Measurements from ENCODE around the gene HADHB. TPM values are rescaled to one million over a fixed set of nuclear protein-coding genes. Genes with fewer than 3 reads are reported as not detected.

Gene HADHB
- total RNA-seq, 1 experiment from 2014 or later: 101 TPM

DNA sequence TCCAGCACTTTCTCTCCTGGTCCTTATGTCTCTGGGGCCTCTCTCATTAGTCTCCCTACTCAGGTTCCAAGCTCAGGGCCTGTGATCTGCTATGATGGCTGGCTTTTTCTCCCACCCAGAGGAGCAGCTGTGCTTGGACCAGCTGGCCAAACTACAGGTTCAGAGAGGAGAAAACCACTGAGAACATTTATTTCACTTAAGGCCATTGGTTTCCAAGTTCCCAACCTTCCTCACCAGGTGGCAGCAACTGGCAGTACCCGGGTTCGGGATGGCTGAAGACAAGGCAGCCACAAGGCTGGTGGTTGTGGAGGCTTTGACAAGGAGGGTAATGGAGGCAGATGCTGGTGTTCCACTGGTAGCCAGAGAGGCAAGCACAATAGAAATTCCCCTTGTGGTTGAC, 71.3 kb downstream of the HADHB start:
- H3K27me3 ChIP-seq (replicated peaks; ENCODE audit: insufficient read depth, low read depth, low read length, poor library complexity): no peaks in the 10 kb centered on the region
- CTCF ChIA-PET: no interaction called here
- no peak for DNase-seq (ENCODE audit: low spot score)
- H3K27ac ChIP-seq (ENCODE audit: low read depth, low read length, poor library complexity, severe bottlenecking): no peak overlapping the region
- POLR2A ChIA-PET (ENCODE audit: low non-redundant PET): no interaction called here
- H3K9me3 ChIP-seq (ENCODE audit: low read depth, low read length, poor library complexity, severe bottlenecking): no peaks in the 10 kb centered on the region
- no peak overlapping the region for H3K4me3 ChIP-seq (ENCODE audit: low read depth, low read length, poor library complexity, severe bottlenecking)
- H3K36me3 ChIP-seq (ENCODE audit: insufficient read depth, low read length, poor library complexity, severe bottlenecking): no peaks in the 10 kb centered on the region
- TF ChIP-seq, protein P1, sequence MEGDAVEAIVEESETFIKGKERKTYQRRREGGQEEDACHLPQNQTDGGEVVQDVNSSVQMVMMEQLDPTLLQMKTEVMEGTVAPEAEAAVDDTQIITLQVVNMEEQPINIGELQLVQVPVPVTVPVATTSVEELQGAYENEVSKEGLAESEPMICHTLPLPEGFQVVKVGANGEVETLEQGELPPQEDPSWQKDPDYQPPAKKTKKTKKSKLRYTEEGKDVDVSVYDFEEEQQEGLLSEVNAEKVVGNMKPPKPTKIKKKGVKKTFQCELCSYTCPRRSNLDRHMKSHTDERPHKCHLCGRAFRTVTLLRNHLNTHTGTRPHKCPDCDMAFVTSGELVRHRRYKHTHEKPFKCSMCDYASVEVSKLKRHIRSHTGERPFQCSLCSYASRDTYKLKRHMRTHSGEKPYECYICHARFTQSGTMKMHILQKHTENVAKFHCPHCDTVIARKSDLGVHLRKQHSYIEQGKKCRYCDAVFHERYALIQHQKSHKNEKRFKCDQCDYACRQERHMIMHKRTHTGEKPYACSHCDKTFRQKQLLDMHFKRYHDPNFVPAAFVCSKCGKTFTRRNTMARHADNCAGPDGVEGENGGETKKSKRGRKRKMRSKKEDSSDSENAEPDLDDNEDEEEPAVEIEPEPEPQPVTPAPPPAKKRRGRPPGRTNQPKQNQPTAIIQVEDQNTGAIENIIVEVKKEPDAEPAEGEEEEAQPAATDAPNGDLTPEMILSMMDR (conservative IDR thresholded peaks at IDR 0.05; ENCODE audit: low read depth, low read length): peak; percentile 39
- TF ChIP-seq EZH2 (IDR thresholded peaks at IDR 0.05; ENCODE audit: borderline replicate concordance, low read depth, low read length, poor library complexity, severe bottlenecking): no peak
- H3K4me1 ChIP-seq (ENCODE audit: insufficient read depth, low read length, poor library complexity, severe bottlenecking): peaks cover 5% of the 10 kb centered on the region
- intact Hi-C loops (cut with micrococcal nuclease; ENCODE audit: unreplicated experiment): no loop called here
- BruUV-seq (replicated peaks): no TSS peak

DNA sequence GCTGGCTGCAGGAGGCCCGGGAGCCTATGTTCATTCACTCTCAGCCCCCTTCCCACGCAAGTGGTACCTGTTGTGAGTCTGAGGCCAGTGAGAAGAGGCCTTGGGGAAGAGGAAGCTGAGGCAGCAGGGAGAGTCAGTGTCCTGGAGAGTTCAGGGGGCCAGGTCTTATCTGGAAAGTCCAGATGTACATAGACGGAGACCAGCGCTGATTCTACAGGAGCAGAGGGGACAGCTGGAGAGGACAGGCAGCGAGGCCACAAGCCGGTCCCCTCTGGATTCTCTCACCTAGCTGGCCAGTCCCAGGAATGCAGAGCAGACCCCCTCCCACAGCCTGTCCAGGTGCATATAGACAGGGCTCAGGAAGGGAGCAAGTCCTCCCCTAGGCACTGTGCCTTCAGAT, 72.1 kb downstream of the HADHB start:
- intact Hi-C loops (cut with micrococcal nuclease; ENCODE audit: unreplicated experiment): no loop called here
- no peaks in the 10 kb centered on the region for H3K36me3 ChIP-seq (ENCODE audit: insufficient read depth, low read length, poor library complexity, severe bottlenecking)
- H3K4me1 ChIP-seq (ENCODE audit: insufficient read depth, low read length, poor library complexity, severe bottlenecking): peaks cover 5% of the 10 kb centered on the region
- no peak overlapping the region for H3K27ac ChIP-seq (ENCODE audit: low read depth, low read length, poor library complexity, severe bottlenecking)
- no peak for DNase-seq (ENCODE audit: low spot score)
- ChIA-PET POLR2A (ENCODE audit: low non-redundant PET) (no interaction called here), CTCF (no interaction called here)
- no peaks in the 10 kb centered on the region for H3K9me3 ChIP-seq (ENCODE audit: low read depth, low read length, poor library complexity, severe bottlenecking)
- H3K27me3 ChIP-seq (replicated peaks; ENCODE audit: insufficient read depth, low read depth, low read length, poor library complexity): no peaks in the 10 kb centered on the region
- no TSS peak for BruUV-seq (replicated peaks)
- H3K4me3 ChIP-seq (ENCODE audit: low read depth, low read length, poor library complexity, severe bottlenecking): no peak overlapping the region
- TF ChIP-seq EZH2 (IDR thresholded peaks at IDR 0.05; ENCODE audit: borderline replicate concordance, low read depth, low read length, poor library complexity, severe bottlenecking): no peak
- TF ChIP-seq, protein P1 (conservative IDR thresholded peaks at IDR 0.05; ENCODE audit: low read depth, low read length): no peak

DNA sequence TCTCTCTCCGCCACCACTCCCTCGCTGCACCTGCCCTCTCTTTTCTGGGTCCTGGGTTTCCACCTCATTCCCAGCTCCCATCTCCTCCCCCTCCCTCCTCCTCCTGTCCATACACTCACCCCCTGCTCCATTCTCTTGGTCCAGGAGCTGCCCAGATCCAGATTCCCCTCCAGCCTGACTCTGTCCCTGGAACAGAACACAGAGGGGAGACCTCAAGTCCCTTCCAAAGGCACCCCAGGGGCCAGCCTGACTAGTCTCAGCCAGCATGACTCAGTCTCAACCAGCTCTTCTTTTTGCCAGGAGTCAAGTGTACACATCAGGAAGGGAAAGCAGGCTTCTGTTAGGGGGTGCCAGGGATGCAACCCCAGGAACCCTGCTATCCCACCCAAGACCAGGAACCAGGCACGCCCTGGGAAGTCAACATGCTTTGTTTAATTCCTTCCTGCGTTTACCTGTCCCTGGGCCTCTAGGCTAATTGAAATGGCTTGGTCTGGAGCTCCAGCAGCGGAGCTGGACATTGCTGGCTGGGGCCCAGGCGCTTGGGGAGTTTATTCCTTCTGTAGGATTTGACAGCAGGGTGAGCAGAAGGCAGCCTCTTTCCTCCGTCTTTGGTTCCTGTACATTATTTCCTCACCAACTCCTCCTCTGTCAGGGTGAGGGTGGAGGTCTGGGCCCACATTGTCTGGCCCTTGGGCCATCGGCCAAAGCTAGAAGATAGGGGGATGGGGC, 72.8 kb downstream of the HADHB start:
- Histone ChIP-seq H3K4me3 (ENCODE audit: low read depth, low read length, poor library complexity, severe bottlenecking) (no peak overlapping the region), H3K27me3 (replicated peaks; ENCODE audit: insufficient read depth, low read depth, low read length, poor library complexity) (no peaks in the 10 kb centered on the region), H3K4me1 (ENCODE audit: insufficient read depth, low read length, poor library complexity, severe bottlenecking) (peaks cover 5% of the 10 kb centered on the region), H3K9me3 (ENCODE audit: low read depth, low read length, poor library complexity, severe bottlenecking) (no peaks in the 10 kb centered on the region), H3K36me3 (ENCODE audit: insufficient read depth, low read length, poor library complexity, severe bottlenecking) (no peaks in the 10 kb centered on the region), H3K27ac (ENCODE audit: low read depth, low read length, poor library complexity, severe bottlenecking) (no peak overlapping the region)
- intact Hi-C loops (cut with micrococcal nuclease; ENCODE audit: unreplicated experiment): no loop called here
- ChIA-PET POLR2A (ENCODE audit: low non-redundant PET) (no interaction called here), CTCF (no interaction called here)
- no TSS peak for BruUV-seq (replicated peaks)
- no peak for DNase-seq (ENCODE audit: low spot score)
- TF ChIP-seq, protein P1 (conservative IDR thresholded peaks at IDR 0.05; ENCODE audit: low read depth, low read length): no peak
- no peak for TF ChIP-seq EZH2 (IDR thresholded peaks at IDR 0.05; ENCODE audit: borderline replicate concordance, low read depth, low read length, poor library complexity, severe bottlenecking)
